ENCODE results near the gene NRG4. TPM values are rescaled to one million over a fixed set of nuclear protein-coding genes. Genes with fewer than 3 reads are reported as not detected.

NRG4 gene
- total and polyA plus RNA-seq, 2 experiments from 2014 or later, result 0.21 to 0.47 TPM

DNA sequence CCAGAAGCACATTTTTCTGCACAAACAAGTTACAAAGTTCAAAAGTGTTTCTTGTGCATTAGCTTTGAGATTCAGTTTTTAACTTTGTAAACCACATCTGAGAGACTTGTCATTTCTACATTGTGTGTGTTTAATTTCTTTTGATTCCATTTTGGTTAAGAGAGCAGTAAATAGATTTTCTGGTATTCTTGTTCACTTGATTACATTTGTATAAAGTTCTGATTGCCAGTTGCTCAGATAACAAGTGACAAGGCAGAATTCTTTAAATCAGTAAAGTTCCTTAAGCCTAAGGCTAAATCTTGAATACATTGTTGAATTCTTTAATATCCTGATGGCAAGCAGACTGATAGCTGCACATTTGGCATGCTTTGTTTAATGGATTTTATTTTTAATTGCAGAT, 111.6 kb downstream of the NRG4 start (continued):
- TF ChIP-seq, protein P1, sequence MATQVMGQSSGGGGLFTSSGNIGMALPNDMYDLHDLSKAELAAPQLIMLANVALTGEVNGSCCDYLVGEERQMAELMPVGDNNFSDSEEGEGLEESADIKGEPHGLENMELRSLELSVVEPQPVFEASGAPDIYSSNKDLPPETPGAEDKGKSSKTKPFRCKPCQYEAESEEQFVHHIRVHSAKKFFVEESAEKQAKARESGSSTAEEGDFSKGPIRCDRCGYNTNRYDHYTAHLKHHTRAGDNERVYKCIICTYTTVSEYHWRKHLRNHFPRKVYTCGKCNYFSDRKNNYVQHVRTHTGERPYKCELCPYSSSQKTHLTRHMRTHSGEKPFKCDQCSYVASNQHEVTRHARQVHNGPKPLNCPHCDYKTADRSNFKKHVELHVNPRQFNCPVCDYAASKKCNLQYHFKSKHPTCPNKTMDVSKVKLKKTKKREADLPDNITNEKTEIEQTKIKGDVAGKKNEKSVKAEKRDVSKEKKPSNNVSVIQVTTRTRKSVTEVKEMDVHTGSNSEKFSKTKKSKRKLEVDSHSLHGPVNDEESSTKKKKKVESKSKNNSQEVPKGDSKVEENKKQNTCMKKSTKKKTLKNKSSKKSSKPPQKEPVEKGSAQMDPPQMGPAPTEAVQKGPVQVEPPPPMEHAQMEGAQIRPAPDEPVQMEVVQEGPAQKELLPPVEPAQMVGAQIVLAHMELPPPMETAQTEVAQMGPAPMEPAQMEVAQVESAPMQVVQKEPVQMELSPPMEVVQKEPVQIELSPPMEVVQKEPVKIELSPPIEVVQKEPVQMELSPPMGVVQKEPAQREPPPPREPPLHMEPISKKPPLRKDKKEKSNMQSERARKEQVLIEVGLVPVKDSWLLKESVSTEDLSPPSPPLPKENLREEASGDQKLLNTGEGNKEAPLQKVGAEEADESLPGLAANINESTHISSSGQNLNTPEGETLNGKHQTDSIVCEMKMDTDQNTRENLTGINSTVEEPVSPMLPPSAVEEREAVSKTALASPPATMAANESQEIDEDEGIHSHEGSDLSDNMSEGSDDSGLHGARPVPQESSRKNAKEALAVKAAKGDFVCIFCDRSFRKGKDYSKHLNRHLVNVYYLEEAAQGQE (IDR thresholded peaks at IDR 0.05; ENCODE audit: unreplicated experiment), result no peak
- TF ChIP-seq CREB1 (CRISPR knock-in tag; IDR thresholded peaks at IDR 0.05; ENCODE audit: low read depth) (no peak), JUNB (IDR thresholded peaks at IDR 0.05; ENCODE audit: unreplicated experiment) (no peak), NANOG (IDR thresholded peaks at IDR 0.05; ENCODE audit: borderline replicate concordance) (no peak), EZH2phosphoT487 (IDR thresholded peaks at IDR 0.05; ENCODE audit: unreplicated experiment) (no peak), POLR2AphosphoS5 (IDR thresholded peaks at IDR 0.05; ENCODE audit: low read depth) (no peak)
- TF ChIP-seq, protein P2, sequence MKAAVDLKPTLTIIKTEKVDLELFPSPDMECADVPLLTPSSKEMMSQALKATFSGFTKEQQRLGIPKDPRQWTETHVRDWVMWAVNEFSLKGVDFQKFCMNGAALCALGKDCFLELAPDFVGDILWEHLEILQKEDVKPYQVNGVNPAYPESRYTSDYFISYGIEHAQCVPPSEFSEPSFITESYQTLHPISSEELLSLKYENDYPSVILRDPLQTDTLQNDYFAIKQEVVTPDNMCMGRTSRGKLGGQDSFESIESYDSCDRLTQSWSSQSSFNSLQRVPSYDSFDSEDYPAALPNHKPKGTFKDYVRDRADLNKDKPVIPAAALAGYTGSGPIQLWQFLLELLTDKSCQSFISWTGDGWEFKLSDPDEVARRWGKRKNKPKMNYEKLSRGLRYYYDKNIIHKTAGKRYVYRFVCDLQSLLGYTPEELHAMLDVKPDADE (IDR thresholded peaks at IDR 0.05), result no peak

DNA sequence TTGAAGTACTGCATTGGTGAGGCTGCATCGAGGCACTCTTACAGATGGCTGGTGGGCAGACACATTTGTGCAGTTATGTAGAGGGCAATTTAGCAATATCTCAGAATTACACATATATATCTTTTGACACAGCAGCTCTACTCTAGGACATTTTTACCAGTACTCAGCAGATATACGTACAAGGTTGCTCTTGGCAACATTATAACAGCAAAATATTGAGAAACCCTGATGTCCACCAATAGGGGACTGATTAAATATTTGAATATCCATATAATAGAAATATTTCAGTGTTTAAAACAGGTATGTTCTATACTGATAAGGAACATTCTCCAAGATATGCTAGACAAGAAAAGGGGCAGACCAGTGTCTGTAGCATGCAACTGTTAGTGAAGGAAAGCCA, 116.5 kb downstream of the NRG4 start:
- no peaks in the 10 kb centered on the region for H3K9me3 Mint-ChIP-seq
- no peak overlapping the region for H3K4me3 Mint-ChIP-seq
- Histone ChIP-seq H2AFZ (no peak overlapping the region), H3F3A (replicated peaks; ENCODE audit: low read depth) (no peaks in the 10 kb centered on the region), H3K4me1 (ENCODE audit: insufficient read depth) (no peaks in the 10 kb centered on the region), H4K20me1 (replicated peaks; ENCODE audit: insufficient read depth) (no peaks in the 10 kb centered on the region; the same call in 1 of the 2 replicates), H3K79me2 (replicated peaks; ENCODE audit: insufficient read depth) (no peaks in the 10 kb centered on the region), H3K9me2 (ENCODE audit: insufficient read depth) (no peaks in the 10 kb centered on the region), H3K36me3 (ENCODE audit: insufficient read depth) (peaks cover 15% of the 10 kb centered on the region), H3K4me3 (no peak overlapping the region), H3K4me2 (no peak overlapping the region), H3K27ac (ENCODE audit: low read depth) (no peak overlapping the region), H3K27me3 (ENCODE audit: insufficient read depth) (no peaks in the 10 kb centered on the region)
- peaks cover 3% of the 10 kb centered on the region; the same call in 2 of the 3 replicates for H3K4me1 Mint-ChIP-seq
- DNase-seq (ENCODE audit: low spot score), result no peak
- TF ChIP-seq NANOG (IDR thresholded peaks at IDR 0.05; ENCODE audit: borderline replicate concordance), result no peak
- H3K36me3 Mint-ChIP-seq (ENCODE audit: low read depth), result peaks cover 20% of the 10 kb centered on the region; the same call in 2 of the 3 replicates
- peaks cover 3% of the 10 kb centered on the region for H3K27me3 Mint-ChIP-seq (ENCODE audit: insufficient read depth, low read depth, poor library complexity)
- H3K27ac Mint-ChIP-seq, result no peak overlapping the region
- ATAC-seq, result no peak

- Mint-ChIP-seq H3K9me3 (no peaks in the 10 kb centered on the region), H3K27me3 (ENCODE audit: insufficient read depth, low read depth, poor library complexity) (no peaks in the 10 kb centered on the region), H3K4me3 (no peak overlapping the region), H3K27ac (no peak overlapping the region), H3K4me1 (no peaks in the 10 kb centered on the region), H3K36me3 (ENCODE audit: low read depth) (peaks cover 22% of the 10 kb centered on the region; the same call in 2 of the 3 replicates)
- Histone ChIP-seq H2AFZ (no peak overlapping the region), H3K79me2 (replicated peaks; ENCODE audit: insufficient read depth) (peaks cover 11% of the 10 kb centered on the region; the same call in 1 of the 2 replicates), H3K9me2 (ENCODE audit: insufficient read depth) (no peaks in the 10 kb centered on the region), H3F3A (replicated peaks; ENCODE audit: low read depth) (no peaks in the 10 kb centered on the region), H3K27ac (ENCODE audit: low read depth) (no peak overlapping the region), H4K20me1 (replicated peaks; ENCODE audit: insufficient read depth) (peaks cover 4% of the 10 kb centered on the region), H3K4me2 (no peak overlapping the region), H3K4me3 (no peak overlapping the region), H3K27me3 (ENCODE audit: insufficient read depth) (no peaks in the 10 kb centered on the region), H3K4me1 (ENCODE audit: insufficient read depth) (no peaks in the 10 kb centered on the region), H3K36me3 (ENCODE audit: insufficient read depth) (peaks cover 15% of the 10 kb centered on the region)
- ATAC-seq, result no peak
- TF ChIP-seq EZH2 (IDR thresholded peaks at IDR 0.05; ENCODE audit: low read depth, unreplicated experiment) (no peak), NANOG (IDR thresholded peaks at IDR 0.05; ENCODE audit: borderline replicate concordance) (no peak), ZNF114 (CRISPR knock-in tag; IDR thresholded peaks at IDR 0.05) (no peak), CREB1 (CRISPR knock-in tag; IDR thresholded peaks at IDR 0.05; ENCODE audit: low read depth) (no peak), ZNF331 (CRISPR knock-in tag; IDR thresholded peaks at IDR 0.05; ENCODE audit: low read depth) (no peak), STAT1 (IDR thresholded peaks at IDR 0.05; ENCODE audit: unreplicated experiment) (no peak)
- TF ChIP-seq, protein P1 (IDR thresholded peaks at IDR 0.05; ENCODE audit: unreplicated experiment), result no peak
- TF ChIP-seq, protein P3, sequence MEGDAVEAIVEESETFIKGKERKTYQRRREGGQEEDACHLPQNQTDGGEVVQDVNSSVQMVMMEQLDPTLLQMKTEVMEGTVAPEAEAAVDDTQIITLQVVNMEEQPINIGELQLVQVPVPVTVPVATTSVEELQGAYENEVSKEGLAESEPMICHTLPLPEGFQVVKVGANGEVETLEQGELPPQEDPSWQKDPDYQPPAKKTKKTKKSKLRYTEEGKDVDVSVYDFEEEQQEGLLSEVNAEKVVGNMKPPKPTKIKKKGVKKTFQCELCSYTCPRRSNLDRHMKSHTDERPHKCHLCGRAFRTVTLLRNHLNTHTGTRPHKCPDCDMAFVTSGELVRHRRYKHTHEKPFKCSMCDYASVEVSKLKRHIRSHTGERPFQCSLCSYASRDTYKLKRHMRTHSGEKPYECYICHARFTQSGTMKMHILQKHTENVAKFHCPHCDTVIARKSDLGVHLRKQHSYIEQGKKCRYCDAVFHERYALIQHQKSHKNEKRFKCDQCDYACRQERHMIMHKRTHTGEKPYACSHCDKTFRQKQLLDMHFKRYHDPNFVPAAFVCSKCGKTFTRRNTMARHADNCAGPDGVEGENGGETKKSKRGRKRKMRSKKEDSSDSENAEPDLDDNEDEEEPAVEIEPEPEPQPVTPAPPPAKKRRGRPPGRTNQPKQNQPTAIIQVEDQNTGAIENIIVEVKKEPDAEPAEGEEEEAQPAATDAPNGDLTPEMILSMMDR (conservative IDR thresholded peaks at IDR 0.05; ENCODE audit: low read depth in 2 of 2), result no peak
- no peak for DNase-seq (ENCODE audit: low spot score)
These were observed 120.3 kb downstream of the NRG4 start for GRCh38 chr15:75891895-75892294.

All from GM23338 (cell line).